Common myeloid progenitor, CD34-positive (primary cell): ENCODE data around the gene FAM135A. TPM values are rescaled to one million over a fixed set of nuclear protein-coding genes. Genes with fewer than 3 reads are reported as not detected.

Experiments
- CTCF ChIA-PET: fragments of 350-600 bp; sonication (Branson Sonifier 250); formaldehyde crosslinking; loops from one replicate; lab custom pipeline; 2021; ENCODE audit warnings: antibody characterized with exemption; lab: Charles Lee
- POLR2A ChIA-PET: fragments of 350-600 bp; sonication (Branson Sonifier 250); formaldehyde crosslinking; loops from one replicate; lab custom pipeline; 2021; ENCODE audit warnings: antibody characterized with exemption; lab: Charles Lee
- DNase-seq, 3 donors: peaks; one replicate each; pipeline versions ENCODE4 v3.0.0 to v3.0.0-alpha.2; 2013
- H3K27ac ChIP-seq, 2 experiments: 1 replicate in 1 of 2; 2 replicates in 1 of 2; pipeline ENCODE4 v1.7.0; 2013; ENCODE audit warnings: inconsistent platforms in 2 of 2, low read length in 2 of 2, mild to moderate bottlenecking in 2 of 2, low read depth in 1 of 2, moderate library complexity in 1 of 2; ENCODE audit not compliant: severe bottlenecking in 2 of 2, insufficient read depth in 1 of 2, poor library complexity in 1 of 2
- H3K27me3 ChIP-seq, 5 experiments: replicated peaks in 2 of 5; 1 replicate in 3 of 5; 2 replicates in 2 of 5; pipeline versions ENCODE4 v1.6.1 to v1.7.0; 2013; ENCODE audit warnings: low read length in 4 of 5, mild to moderate bottlenecking in 2 of 5, moderate library complexity in 2 of 5, inconsistent platforms in 1 of 5; ENCODE audit not compliant: insufficient read depth in 5 of 5, control insufficient read depth in 4 of 5
- H3K36me3 ChIP-seq, 4 experiments: 1 replicate in 2 of 4; 2 replicates in 2 of 4; pipeline versions ENCODE4 v1.6.1 to v1.7.0; 2013; ENCODE audit warnings: low read length in 3 of 4, control low read depth in 1 of 4, mild to moderate bottlenecking in 1 of 4; ENCODE audit not compliant: control insufficient read depth in 4 of 4, insufficient read depth in 4 of 4
- H3K4me1 ChIP-seq, 4 experiments: 1 replicate in 3 of 4; 2 replicates in 1 of 4; pipeline versions ENCODE4 v1.6.1 to v1.7.1; 2013; ENCODE audit warnings: low read length in 3 of 4, mild to moderate bottlenecking in 3 of 4, control low read depth in 1 of 4, inconsistent platforms in 1 of 4, moderate library complexity in 1 of 4; ENCODE audit not compliant: control insufficient read depth in 4 of 4, insufficient read depth in 4 of 4; ENCODE audit errors: control extremely low read depth in 1 of 4
- H3K4me3 ChIP-seq, 7 experiments: 1 replicate in 4 of 7; 2 replicates in 3 of 7; pipeline versions ENCODE4 v1.5.1 to v1.7.0; 2013; ENCODE audit warnings: mild to moderate bottlenecking in 7 of 7, low read length in 6 of 7, moderate library complexity in 6 of 7, inconsistent platforms in 2 of 7, low read depth in 2 of 7, control low read depth in 1 of 7; ENCODE audit not compliant: insufficient read depth in 4 of 7, control insufficient read depth in 1 of 7; ENCODE audit errors: extremely low read depth in 1 of 7
- H3K9me3 ChIP-seq, 5 experiments: 1 replicate in 4 of 5; 2 replicates in 1 of 5; pipeline versions ENCODE4 v1.6.1 to v1.7.1; 2013; ENCODE audit warnings: low read length in 4 of 5, mild to moderate bottlenecking in 2 of 5, inconsistent platforms in 1 of 5, low read depth in 1 of 5, moderate library complexity in 1 of 5; ENCODE audit not compliant: control insufficient read depth in 4 of 5, insufficient read depth in 2 of 5; ENCODE audit errors: control extremely low read depth in 1 of 5
- WGBS: methylation state at CpG from one replicate; pipeline ENCODE4 v1.1.5; 2013; ENCODE audit not compliant: insufficient coverage; 5-methylcytosine and 5-hydroxymethylcytosine counted together
- polyA plus RNA-seq: library from polyadenylated mRNA; unstranded; fragments of 120-200 nt; gene quantifications from one replicate; pipeline ENCODE4 v1.2.1, GENCODE V29; 2013

Gene FAM135A
- polyA plus RNA-seq: 17.7 TPM

- POLR2A ChIA-PET: no interaction called here
- H3K36me3 ChIP-seq: peaks cover 0 to 6% (median 2%) of the 10 kb centered on the region in 4 experiments
- peak within 1 kb of the TSS; percentile 81 to 92 for H3K27ac ChIP-seq
- under 1% methylated on average over 74 of the region's 89 CpGs for WGBS
- peaks cover 0 to 2% (median 0%) of the 10 kb centered on the region in 5 experiments for H3K27me3 ChIP-seq
- H3K4me3 ChIP-seq: peak within 1 kb of the TSS; percentile 86 to 99 (median 94)
- H3K9me3 ChIP-seq: no peaks in the 10 kb centered on the region
- peak; percentile 98 to 99 (median 99) for DNase-seq
- CTCF ChIA-PET: interaction anchor here (1.0 to 1.7 kb wide), 4 partner anchors 8 to 109 kb away, joined by 3 to 5 read pairs (median 4); no protein-coding TSS in a partner anchor
- peaks cover 0 to 27% (median 19%) of the 10 kb centered on the region in 4 experiments for H3K4me1 ChIP-seq
These were observed at the start of gene FAM135A for GRCh38 chr6:70413114-70413991. FAM135A (plus strand) TSS chr6:70413508; CDS start chr6:70428343, 14,835 bp downstream.

- Histone ChIP-seq H3K36me3 (no peaks in the 10 kb centered on the region), H3K4me3 (no peak overlapping the region), H3K27ac (no peak overlapping the region), H3K9me3 (no peaks in the 10 kb centered on the region), H3K27me3 (peaks cover 0 to 8% (median 3%) of the 10 kb centered on the region in 5 experiments), H3K4me1 (no peaks in the 10 kb centered on the region)
- no peak for DNase-seq
- ChIA-PET CTCF (interaction anchor here (1.3 to 2.9 kb wide), 4 partner anchors 8 to 54 kb away, joined by 4 to 12 read pairs (median 4); no protein-coding TSS in a partner anchor), POLR2A (interaction anchor here (0.6 kb wide), 1 partner anchor 49 kb away, joined by 7 read pairs; no protein-coding TSS in a partner anchor)
- 97% methylated on average over 8 of the region's 11 CpGs for WGBS
These were observed 49.4 kb upstream of the FAM135A start for GRCh38 chr6:70363741-70364493.

GRCh38 chr6:70369332-70369950, 43.9 kb upstream of the FAM135A start:
- peak; percentile 61 to 84 (median 77) for DNase-seq
- Histone ChIP-seq H3K9me3 (no peaks in the 10 kb centered on the region), H3K4me3 (no peak overlapping the region), H3K4me1 (no peaks in the 10 kb centered on the region), H3K36me3 (no peaks in the 10 kb centered on the region), H3K27ac (no peak overlapping the region), H3K27me3 (peaks cover 0 to 8% (median 2%) of the 10 kb centered on the region in 5 experiments)
- ChIA-PET POLR2A (no interaction called here), CTCF (interaction anchor here (0.7 to 3.9 kb wide), 15 partner anchors 12 to 641 kb away, joined by 3 to 45 read pairs (median 5); no protein-coding TSS in a partner anchor)
- 2% methylated on average over 4 of the region's 5 CpGs for WGBS

GRCh38 chr6:70370496-70370895, 42.8 kb upstream of the FAM135A start:
- Histone ChIP-seq H3K4me1 (no peaks in the 10 kb centered on the region), H3K9me3 (no peaks in the 10 kb centered on the region), H3K27me3 (peaks cover 0 to 9% (median 2%) of the 10 kb centered on the region in 5 experiments), H3K36me3 (no peaks in the 10 kb centered on the region), H3K4me3 (no peak overlapping the region), H3K27ac (no peak overlapping the region)
- no peak for DNase-seq
- ChIA-PET CTCF (interaction anchor here (0.6 to 3.9 kb wide), 7 partner anchors 9 to 639 kb away, joined by 3 to 45 read pairs (median 5); no protein-coding TSS in a partner anchor), POLR2A (no interaction called here)
- WGBS: 100% methylated on average over 2 of the region's 4 CpGs

- Histone ChIP-seq H3K36me3 (no peaks in the 10 kb centered on the region), H3K4me3 (no peak overlapping the region), H3K4me1 (no peaks in the 10 kb centered on the region), H3K27ac (no peak overlapping the region), H3K27me3 (peaks cover 0 to 9% (median 0%) of the 10 kb centered on the region in 5 experiments), H3K9me3 (no peaks in the 10 kb centered on the region)
- no CpG with 5 or more reads among the region's 1 CpG for whole genome bisulfite sequencing
- DNase-seq: peak; percentile 70 to 83 (median 79)
- POLR2A ChIA-PET: no interaction called here
- CTCF ChIA-PET: interaction anchor here (0.9 to 3.9 kb wide), 9 partner anchors 8 to 642 kb away, joined by 3 to 45 read pairs (median 4); no protein-coding TSS in a partner anchor
These were observed 41.7 kb upstream of the FAM135A start for GRCh38 chr6:70371454-70372105.

GRCh38 chr6:70375166-70375565, 38.1 kb upstream of the FAM135A start:
- peaks cover 0 to 5% (median 0%) of the 10 kb centered on the region in 5 experiments for H3K27me3 ChIP-seq
- H3K9me3 ChIP-seq: no peaks in the 10 kb centered on the region
- no peak for DNase-seq
- no peak overlapping the region for H3K27ac ChIP-seq
- H3K4me3 ChIP-seq: no peak overlapping the region
- ChIA-PET POLR2A (no interaction called here), CTCF (interaction anchor here (1.0 to 1.3 kb wide), 3 partner anchors 11 to 510 kb away, joined by 4 read pairs; no protein-coding TSS in a partner anchor)
- 100% methylated on average over 2 of the region's 3 CpGs for WGBS
- H3K4me1 ChIP-seq: no peaks in the 10 kb centered on the region
- no peaks in the 10 kb centered on the region for H3K36me3 ChIP-seq
